Endothelial cell of umbilical vein (primary cell): Measurements from ENCODE around the gene RABL3. TPM values are rescaled to one million over a fixed set of nuclear protein-coding genes. Genes with fewer than 3 reads are reported as not detected.

Source experiments
- BruUV-seq: library from RNA; stranded (reverse); fragments of 400-500 nt; replicated peaks from 2 replicates; lab custom pipeline; 2021; lab: Mats Ljungman, UMichigan
- CTCF ChIA-PET: fragments of 300-600, 350-600 bp; sonication (Branson Sonifier 250); formaldehyde crosslinking; loops from one replicate; lab custom pipeline; 2021; ENCODE audit warnings: antibody characterized with exemption, inconsistent platforms; lab: Charles Lee
- POLR2A ChIA-PET: fragments of 300-600, 350-600 bp; sonication (Branson Sonifier 250); formaldehyde crosslinking; loops from one replicate; lab custom pipeline; 2021; ENCODE audit warnings: antibody characterized with exemption, inconsistent platforms; lab: Charles Lee
- DNase-seq: peaks from one replicate; pipeline ENCODE4 v3.0.0-alpha.2; 2011; ENCODE audit warnings: low read depth, low spot score
- FAIRE-seq: peaks from 2 replicates; lab custom pipeline; 2011; peaks lifted over from hg19 to GRCh38; lab: Jason Lieb, UNC
- H2AFZ ChIP-seq: 2 replicates; pipeline ENCODE4 v1.6.0; 2012; ENCODE audit warnings: low read depth, low read length, control low read depth, inconsistent platforms
- H3K27ac ChIP-seq: 2 replicates; pipeline ENCODE4 v1.5.1; 2011; ENCODE audit warnings: low read depth, mild to moderate bottlenecking, control low read depth, low read length, moderate library complexity; ENCODE audit not compliant: insufficient read depth
- H3K27me3 ChIP-seq, 2 experiments: 2 replicates each; pipeline versions ENCODE4 v1.6.0 to v1.6.1; 2011; ENCODE audit warnings: low read length in 2 of 2, mixed read lengths in 1 of 2; ENCODE audit not compliant: control insufficient read depth in 2 of 2, insufficient read depth in 2 of 2
- H3K36me3 ChIP-seq, 2 experiments: 2 replicates in 1 of 2; 3 replicates in 1 of 2; pipeline ENCODE4 v1.5.1; 2011; ENCODE audit warnings: low read length in 2 of 2, mild to moderate bottlenecking in 1 of 2, moderate library complexity in 1 of 2; ENCODE audit not compliant: control insufficient read depth in 2 of 2, insufficient read depth in 2 of 2; ENCODE audit errors: extremely low read depth in 1 of 2
- H3K4me1 ChIP-seq: 3 replicates; pipeline ENCODE4 v1.5.1; 2011; ENCODE audit warnings: mild to moderate bottlenecking, low read length; ENCODE audit not compliant: control insufficient read depth, insufficient read depth; ENCODE audit errors: extremely low read depth
- H3K4me2 ChIP-seq: 2 replicates; pipeline ENCODE4 v1.6.1; 2011; ENCODE audit warnings: low read length, control low read depth, mixed read lengths; ENCODE audit not compliant: insufficient read depth
- H3K4me3 ChIP-seq, 3 experiments: fragments of 200-600 bp in 1 of 3; sonication (generic), shearing (Covaris generic) in 1 of 3; replicated peaks in 1 of 3; 2 replicates each; pipeline ENCODE4 v1.5.1; 2011 to 2016; ENCODE audit warnings: control low read depth in 3 of 3, low read length in 3 of 3, mild to moderate bottlenecking in 2 of 3, inconsistent platforms in 1 of 3, low read depth in 1 of 3, moderate library complexity in 1 of 3; ENCODE audit not compliant: insufficient read depth in 1 of 3
- H3K79me2 ChIP-seq: 2 replicates; pipeline ENCODE4 v1.6.0; 2012; ENCODE audit warnings: low read length, inconsistent platforms; ENCODE audit not compliant: control insufficient read depth, insufficient read depth
- H3K9ac ChIP-seq: replicated peaks from 2 replicates; pipeline ENCODE3; 2011; ENCODE audit warnings: low read length, control low read depth; ENCODE audit not compliant: insufficient read depth; ENCODE audit errors: extremely low read depth
- H3K9me1 ChIP-seq: replicated peaks from 3 replicates; pipeline ENCODE4 v1.6.0; 2011; ENCODE audit warnings: mild to moderate bottlenecking, low read length; ENCODE audit not compliant: control insufficient read depth, insufficient read depth; ENCODE audit errors: extremely low read depth
- H3K9me3 ChIP-seq: replicated peaks from 2 replicates; pipeline ENCODE4 v1.5.1; 2012; ENCODE audit warnings: low read length, inconsistent platforms; ENCODE audit not compliant: control insufficient read depth, insufficient read depth
- H4K20me1 ChIP-seq: replicated peaks from 2 replicates; pipeline ENCODE3; 2011; ENCODE audit warnings: mild to moderate bottlenecking, low read length; ENCODE audit not compliant: control insufficient read depth, insufficient read depth; ENCODE audit errors: extremely low read depth
- CTCF ChIP-seq, 2 donors: IDR thresholded peaks; 1 replicate in 1 of 2; 2 replicates in 1 of 2; pipeline ENCODE4 v1.5.1; 2011; ENCODE audit warnings: low read length in 2 of 2, mild to moderate bottlenecking in 2 of 2, moderate library complexity in 2 of 2, control low read depth in 1 of 2, inconsistent platforms in 1 of 2, low read depth in 1 of 2; ENCODE audit not compliant: insufficient read depth in 1 of 2; ENCODE audit errors: extremely low read depth in 1 of 2
- EZH2 ChIP-seq: IDR thresholded peaks from 2 replicates; pipeline ENCODE4 v1.6.1; 2012; ENCODE audit warnings: borderline replicate concordance, low read depth, mild to moderate bottlenecking, moderate library complexity, low read length, inconsistent platforms; ENCODE audit not compliant: severe bottlenecking
- GATA2 ChIP-seq: IDR thresholded peaks from 2 replicates; pipeline ENCODE4 v1.7.0; 2011; ENCODE audit warnings: low read depth, mild to moderate bottlenecking, moderate library complexity, mixed read lengths, low read length; ENCODE audit not compliant: insufficient read length, insufficient read depth
- JUN ChIP-seq: IDR thresholded peaks from 2 replicates; pipeline ENCODE4 v1.6.1; 2011; ENCODE audit warnings: borderline replicate concordance, low read depth; ENCODE audit not compliant: insufficient read length, insufficient read depth
- POLR2A ChIP-seq: IDR thresholded peaks from 2 replicates; pipeline ENCODE4 v1.6.1; 2012; ENCODE audit warnings: low read depth, mild to moderate bottlenecking, control low read depth, low read length
- POLR2AphosphoS5 ChIP-seq: IDR thresholded peaks from 2 replicates; pipeline ENCODE4 v1.6.1; 2012; ENCODE audit warnings: low read depth, mild to moderate bottlenecking, control low read depth, low read length, moderate library complexity; ENCODE audit not compliant: insufficient read depth
- dilution Hi-C: fragments of 300-500 bp; cut with MboI; formaldehyde crosslinking; loops from one replicate; pipeline ENCODE4 v1.15.0; 2019; ENCODE audit warnings: low sequenced_read_pairs; ENCODE audit not compliant: extremely low pct_ligation_motif_present
- intact Hi-C: fragments of 100-400 bp; cut with micrococcal nuclease; formaldehyde crosslinking; loops from one replicate; pipeline ENCODE4 v1.10.0; 2022
- polyA plus RNA-seq, 4 experiments: library from polyadenylated mRNA; depleted of rRNA in 3 of 4; stranded (reverse) in 3 of 4; unstranded in 1 of 4; fragments of >200 nt; gene quantifications; 2 replicates each; pipeline versions ENCODE4 v1.2.1 to v1.2.3, GENCODE V29; 2011 to 2012; ENCODE audit warnings: missing spikeins in 1 of 4
- total RNA-seq: library from RNA; stranded (reverse); gene quantifications from 2 replicates; pipeline ENCODE4 v1.2.3, GENCODE V29; 2021

Gene RABL3
- total and polyA plus RNA-seq, 2 donors (not counting 3 experiments of a cell fraction or from before 2014, with no cell fraction given), result 4.3 to 24.9 TPM

- Histone ChIP-seq H3K4me2 (no peak overlapping the region), H3K4me3 (no peak overlapping the region), H3K79me2 (peaks cover 5% of the 10 kb centered on the region), H4K20me1 (no peaks in the 10 kb centered on the region), H3K27me3 (no peaks in the 10 kb centered on the region), H3K4me1 (no peaks in the 10 kb centered on the region), H2AFZ (no peak overlapping the region), H3K9me1 (no peaks in the 10 kb centered on the region), H3K9ac (no peak overlapping the region), H3K27ac (no peak overlapping the region), H3K9me3 (peaks cover 2% of the 10 kb centered on the region), H3K36me3 (no peaks in the 10 kb centered on the region)
- CTCF ChIA-PET, result interaction anchor here (0.6 to 1.9 kb wide), 2 partner anchors 9 to 89 kb away, joined by 3 to 7 read pairs; no protein-coding TSS in a partner anchor
- FAIRE-seq (no peak), DNase-seq (no peak)
- POLR2A ChIA-PET, result no interaction called here
- BruUV-seq, result no TSS peak
- intact Hi-C loops, result no loop called here
- TF ChIP-seq GATA2 (no peak), POLR2A (no peak), POLR2AphosphoS5 (no peak), JUN (no peak)
- dilution Hi-C loops, result no loop called here
Measured at GRCh38 chr3:120705884-120706582, 36.3 kb downstream of the RABL3 start.

- Histone ChIP-seq H3K4me3 (no peak overlapping the region), H3K9ac (no peak overlapping the region), H3K27me3 (no peaks in the 10 kb centered on the region), H3K27ac (no peak overlapping the region), H3K9me3 (peaks cover 2% of the 10 kb centered on the region), H3K4me2 (no peak overlapping the region), H3K79me2 (peaks cover 5% of the 10 kb centered on the region), H3K9me1 (no peaks in the 10 kb centered on the region), H3K36me3 (no peaks in the 10 kb centered on the region), H4K20me1 (no peaks in the 10 kb centered on the region), H2AFZ (no peak overlapping the region), H3K4me1 (no peaks in the 10 kb centered on the region)
- POLR2A ChIA-PET, result no interaction called here
- dilution Hi-C loops, result no loop called here
- CTCF ChIA-PET, result interaction anchor here (1.2 to 3.2 kb wide), 4 partner anchors 11 to 138 kb away, joined by 3 to 10 read pairs (median 3); no protein-coding TSS in a partner anchor
- intact Hi-C loops, result no loop called here
- BruUV-seq, result no TSS peak
- no peak for TF ChIP-seq EZH2
- no peak for TF ChIP-seq CTCF (IDR thresholded peaks at IDR 0.05; ENCODE audit: extremely low read depth in 1 of 2, insufficient read depth in 1 of 2, low read depth in 1 of 2, low read length in 2 of 2)
- TF ChIP-seq POLR2AphosphoS5, result no peak
- DNase-seq (no peak), FAIRE-seq (no peak)
Measured at GRCh38 chr3:120699333-120699732, 43.0 kb downstream of the RABL3 start.
